DMS53 (cell line): ENCODE data around the gene RGS7.
"Not testable (repeated sequence)": the region's sequence is repeated elsewhere in the genome, so short reads cannot be mapped to it uniquely, and the experiment has no call there.

Source experiments
- DNase-seq: peaks from one replicate; lab custom pipeline; 2025; lab: John Stamatoyannopoulos, UW

RGS7 gene

DNA sequence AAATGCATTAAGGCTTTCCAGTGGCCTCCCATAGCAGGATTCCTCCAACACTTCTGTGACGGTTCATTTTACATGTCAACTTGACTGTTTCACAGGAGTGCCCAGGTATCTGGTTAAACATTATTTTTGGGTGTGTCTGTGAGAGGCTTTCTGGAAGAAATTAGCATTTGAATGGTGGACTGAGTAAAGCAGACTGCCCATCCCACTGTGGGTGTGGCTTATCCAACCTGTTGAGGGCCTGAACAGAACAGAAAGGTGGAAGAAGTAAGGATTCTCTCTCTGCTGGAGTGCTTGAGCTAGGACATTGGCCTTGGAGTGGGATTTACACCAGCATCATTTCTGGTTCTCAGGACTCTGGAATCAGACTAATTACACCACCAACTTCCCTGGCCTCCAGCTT lies 85.6 kb downstream of the RGS7 start:
- DNase-seq: peak; percentile 18

DNA sequence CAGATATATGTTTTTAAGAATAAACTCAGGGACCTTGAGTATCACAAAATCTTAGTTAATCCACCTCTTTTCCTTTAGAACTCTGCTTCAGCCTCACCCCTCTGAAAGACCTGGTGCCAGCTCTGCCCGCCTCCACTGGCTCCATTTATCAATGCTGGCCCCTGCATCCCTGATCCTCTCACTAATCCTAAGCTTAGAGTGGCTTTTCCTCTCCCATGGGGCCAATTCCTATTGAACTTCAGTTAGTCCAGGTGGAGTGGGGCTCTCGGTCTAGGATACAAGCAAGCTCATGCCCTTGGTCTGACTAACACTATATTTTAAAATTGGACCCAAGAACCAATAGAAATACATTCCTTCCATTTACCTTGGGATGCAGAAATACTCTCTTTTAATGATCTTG lies 87.0 kb downstream of the RGS7 start:
- no peak for DNase-seq

DNA sequence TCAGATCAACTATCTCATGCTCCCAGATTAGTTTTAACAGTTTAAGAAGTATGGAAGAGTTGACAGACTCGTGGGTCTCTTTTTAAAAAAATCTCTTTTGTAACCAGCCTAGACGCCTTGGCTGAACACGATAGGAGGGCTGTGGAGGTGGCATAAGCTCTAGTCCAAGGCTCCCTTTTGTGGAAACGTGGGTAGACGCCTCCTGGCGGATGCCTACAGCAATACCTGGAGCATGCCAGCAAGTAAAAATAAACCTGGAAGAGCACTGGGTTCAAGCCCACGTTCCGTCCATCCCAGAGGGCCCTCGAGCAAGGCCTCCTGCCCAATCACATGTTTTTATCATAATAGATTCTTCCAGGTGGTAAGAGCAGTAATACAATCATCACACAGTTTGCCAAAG lies 87.9 kb downstream of the RGS7 start:
- DNase-seq: no peak

- no peak for DNase-seq
Observed at GRCh38 chr1:241266121-241266520, 90.9 kb downstream of the RGS7 start.

DNA sequence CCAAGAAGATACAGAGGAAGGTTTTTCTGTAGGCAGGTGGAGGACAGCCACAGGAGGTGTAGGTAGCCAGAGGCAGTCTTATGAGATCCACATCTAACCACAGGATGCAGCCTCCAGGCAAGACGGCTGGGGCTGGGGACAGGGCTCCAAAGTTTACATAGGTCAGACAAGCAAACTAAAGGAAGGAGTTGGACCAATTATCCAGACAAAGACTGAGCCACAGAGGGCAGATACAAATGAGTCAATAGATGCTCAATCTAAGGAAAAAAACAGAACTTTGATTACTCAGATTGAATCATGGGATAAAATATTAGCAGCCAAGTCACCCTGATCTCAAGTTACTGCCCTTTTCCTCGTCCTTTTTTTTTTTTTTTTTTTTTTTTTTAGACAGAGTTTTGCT lies 91.6 kb downstream of the RGS7 start:
- no peak for DNase-seq

GRCh38 chr1:241263346-241263745 lies 93.7 kb downstream of the RGS7 start:
- no peak for DNase-seq

- no peak for DNase-seq
Observed at GRCh38 chr1:241253471-241253870, 103.5 kb downstream of the RGS7 start.

GRCh38 chr1:241250465-241250864 lies 106.5 kb downstream of the RGS7 start:
- DNase-seq: peak; percentile 99

- no peak for DNase-seq
Observed at GRCh38 chr1:241240069-241240468, 116.9 kb downstream of the RGS7 start.

DNA sequence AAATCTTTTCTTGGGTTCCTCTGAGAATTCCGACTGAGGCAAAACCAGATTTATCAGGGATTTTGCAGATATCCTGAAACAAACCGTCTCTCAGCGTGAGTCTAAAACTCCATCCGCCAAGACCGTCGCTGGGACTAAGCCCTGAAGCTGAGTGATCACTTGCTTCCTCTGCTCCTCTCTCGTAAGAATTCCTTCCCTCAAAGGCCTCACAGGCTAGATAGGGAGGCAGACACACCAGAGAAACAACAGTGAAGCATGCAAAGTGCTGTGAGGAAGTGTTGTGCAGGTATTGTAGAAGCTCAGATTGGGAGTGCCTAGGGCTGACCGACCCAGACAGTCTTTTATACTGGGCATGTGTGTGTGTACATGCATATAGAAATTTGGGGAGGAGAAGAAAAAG lies 119.1 kb downstream of the RGS7 start:
- DNase-seq: no peak

- peak; percentile 57 for DNase-seq
Observed at GRCh38 chr1:241235256-241235897, 121.6 kb downstream of the RGS7 start.

- no peak for DNase-seq
Observed at GRCh38 chr1:241229711-241230110, 127.3 kb downstream of the RGS7 start.

DNA sequence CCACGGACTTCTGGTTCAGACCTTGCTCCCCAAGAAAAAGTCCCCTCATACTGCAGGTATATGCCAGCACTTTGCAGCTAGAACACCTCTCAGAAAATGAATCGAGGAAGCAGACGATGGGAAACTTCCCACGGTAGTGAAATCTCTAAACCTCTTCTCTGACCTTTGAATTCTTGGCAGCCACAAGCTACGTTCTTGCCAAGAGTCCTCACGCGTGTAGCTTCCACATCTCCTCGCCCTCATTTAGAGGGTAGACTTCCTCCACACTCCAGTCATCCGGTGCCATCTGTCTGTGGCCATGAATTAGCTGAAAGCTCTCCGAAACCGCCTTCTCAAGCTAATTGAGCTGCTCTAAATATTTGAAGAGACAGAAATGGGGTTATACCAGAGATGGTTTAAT lies 127.8 kb downstream of the RGS7 start:
- no peak for DNase-seq

DNA sequence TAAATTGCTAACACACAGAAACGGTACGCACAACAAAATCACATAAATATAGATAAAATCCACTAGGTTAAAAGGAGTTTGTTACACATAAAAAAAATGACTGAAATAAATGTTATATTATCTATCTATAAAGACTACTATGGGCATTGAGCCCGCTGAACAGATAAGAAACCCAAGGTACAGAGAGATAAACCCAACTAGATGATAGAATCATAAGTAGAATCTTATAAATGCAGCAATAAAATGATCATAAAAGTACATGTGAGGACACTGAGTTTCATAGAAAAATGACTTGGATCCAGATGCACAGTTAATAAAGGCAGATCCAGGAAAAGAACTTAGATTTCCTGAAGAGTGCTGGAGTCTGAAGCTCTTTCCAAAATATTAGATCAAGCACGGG lies 128.7 kb downstream of the RGS7 start:
- no peak for DNase-seq

GRCh38 chr1:241225741-241226140 lies 131.3 kb downstream of the RGS7 start:
- DNase-seq: peak; percentile 63

DNA sequence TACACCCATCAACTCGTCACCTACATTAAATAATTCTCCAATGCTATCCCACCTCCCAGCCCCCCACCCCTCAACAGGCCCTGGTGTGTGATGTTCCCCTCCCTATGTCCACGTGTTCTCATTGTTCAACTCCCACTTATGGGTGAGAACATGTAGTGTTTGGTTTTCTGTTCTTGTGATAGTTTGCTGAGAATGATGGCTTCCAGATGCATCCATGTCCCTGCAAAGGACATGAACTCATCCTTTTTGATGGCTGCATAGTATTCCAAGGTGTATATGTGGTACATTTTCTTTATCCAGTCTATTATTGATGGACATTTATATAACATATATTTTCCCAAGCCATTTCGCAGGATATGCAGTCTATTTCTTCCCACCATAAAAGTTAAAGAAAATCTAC lies 132.8 kb downstream of the RGS7 start:
- DNase-seq: not testable (repeated sequence)

DNA sequence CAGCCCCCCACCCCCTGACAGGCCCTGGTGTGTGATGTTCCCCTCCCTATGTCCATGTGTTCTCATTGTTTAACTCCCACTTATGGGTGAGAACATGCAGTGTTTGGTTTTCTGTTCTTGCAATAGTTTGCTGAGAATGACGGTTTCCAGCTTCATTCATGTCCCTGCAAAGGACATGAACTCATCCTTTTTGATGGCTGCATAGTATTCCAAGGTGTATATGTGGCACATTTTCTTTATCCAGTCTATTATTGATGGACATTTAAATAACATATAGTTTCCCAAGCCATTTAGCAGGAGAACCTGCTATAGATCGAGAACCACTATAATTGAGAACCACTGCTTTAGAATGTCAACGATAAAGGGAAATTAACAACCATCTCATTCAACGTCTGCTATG lies 134.2 kb downstream of the RGS7 start:
- not testable (repeated sequence) for DNase-seq

DNA sequence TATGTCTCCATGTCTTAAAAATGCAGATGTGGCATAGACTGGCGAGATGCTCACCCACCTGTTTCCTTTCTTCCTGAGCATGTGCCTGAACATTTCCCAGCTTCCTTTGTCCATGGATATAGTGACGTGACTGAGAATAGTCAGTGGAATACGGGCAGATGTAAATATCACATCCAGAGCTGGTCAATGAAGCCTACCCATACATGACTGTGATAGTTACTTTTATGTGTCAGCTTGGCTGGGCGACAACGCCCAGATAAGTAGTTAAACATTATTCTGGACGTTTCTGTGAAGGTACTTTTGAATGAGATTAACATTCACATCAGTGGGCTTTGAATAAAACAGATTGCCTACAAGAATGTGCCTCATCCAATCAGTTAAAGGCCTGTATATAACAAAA lies 135.7 kb downstream of the RGS7 start:
- no peak for DNase-seq

DNA sequence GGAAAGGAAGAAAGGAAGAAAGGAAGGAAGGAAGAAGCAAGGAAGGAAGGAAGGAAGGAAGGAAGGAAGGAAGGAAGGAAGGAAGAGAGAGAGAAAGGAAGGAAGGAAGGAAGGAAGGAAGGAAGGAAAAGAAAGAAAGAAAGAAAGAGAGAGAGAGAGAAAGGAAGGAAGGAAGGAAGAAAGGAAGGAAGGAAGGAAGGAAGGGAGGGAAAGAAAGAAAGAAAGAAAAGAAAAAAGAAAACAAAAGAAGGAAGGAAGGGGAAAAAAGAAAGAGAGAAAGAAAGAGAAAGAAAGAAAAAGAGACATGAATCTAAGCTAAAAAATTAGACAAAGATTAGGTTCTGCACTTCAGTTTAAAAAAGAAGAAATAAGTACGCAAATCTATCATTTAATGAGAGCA lies 136.1 kb downstream of the RGS7 start:
- not testable (repeated sequence) for DNase-seq

DNA sequence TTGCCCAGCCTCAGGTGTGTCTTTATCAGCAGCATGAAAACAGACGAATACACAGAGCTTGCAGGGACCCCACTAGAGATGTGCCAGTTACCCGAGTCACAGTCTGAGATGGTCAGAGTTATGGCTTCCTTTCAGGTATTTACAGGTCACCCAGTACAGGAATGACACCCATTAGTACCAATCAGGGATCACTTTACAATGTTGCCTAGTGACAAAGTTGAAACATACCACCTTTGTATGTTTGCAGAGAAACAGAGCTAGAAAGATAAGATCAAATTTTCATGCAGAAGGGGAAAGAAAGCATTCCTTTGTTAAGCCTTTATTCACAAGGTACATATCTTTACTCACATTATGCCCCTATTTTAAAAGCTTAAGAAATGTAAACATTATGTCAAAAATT lies 137.6 kb downstream of the RGS7 start:
- peak; percentile 42 for DNase-seq

GRCh38 chr1:241217516-241217915 lies 139.5 kb downstream of the RGS7 start:
- no peak for DNase-seq

DNA sequence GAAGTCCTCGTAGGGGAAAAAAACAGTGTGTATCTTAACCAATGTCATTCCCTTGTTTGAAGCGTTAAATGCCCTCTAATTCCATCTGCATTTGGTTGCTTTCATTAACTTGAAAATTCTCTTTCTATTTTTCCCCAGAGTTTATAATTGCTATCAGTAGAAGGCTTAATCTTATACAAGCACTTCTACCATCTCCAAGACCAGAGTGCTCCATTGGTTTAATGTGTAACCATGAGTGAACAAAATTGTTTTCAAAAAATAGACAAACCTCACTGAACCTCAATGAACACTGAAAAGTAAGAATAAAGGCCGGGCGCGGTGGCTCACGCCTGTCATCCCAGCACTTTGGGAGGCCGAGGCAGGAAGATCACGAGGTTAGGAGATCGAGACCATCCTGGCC lies 141.3 kb downstream of the RGS7 start:
- no peak for DNase-seq

DNA sequence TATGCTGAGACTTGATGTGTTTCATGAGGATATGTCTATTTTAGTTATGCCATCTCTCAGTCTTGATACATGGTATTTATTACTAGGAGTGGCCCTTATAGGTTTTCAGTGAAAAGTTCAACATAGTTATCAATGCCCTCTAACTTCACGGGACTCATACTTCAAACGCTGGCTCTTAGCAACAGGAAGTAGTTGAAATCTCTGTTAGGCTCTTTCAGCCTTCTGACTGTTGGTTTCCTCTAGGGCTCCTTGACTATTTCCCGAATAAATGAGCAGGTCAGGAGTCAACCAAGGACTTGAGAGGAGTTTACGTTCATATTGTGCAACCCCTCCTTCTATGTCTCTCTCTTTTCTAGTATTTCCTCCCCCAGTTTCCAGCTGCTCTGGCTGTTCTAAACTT lies 141.8 kb downstream of the RGS7 start:
- no peak for DNase-seq

- no peak for DNase-seq
Observed at GRCh38 chr1:241213139-241213538, 143.9 kb downstream of the RGS7 start.

- DNase-seq: no peak
Observed at GRCh38 chr1:241212628-241213027, 144.4 kb downstream of the RGS7 start.
